Kidney (tissue), 14 donors: Measurements from ENCODE around the gene ELF5. TPM values are rescaled to one million over a fixed set of nuclear protein-coding genes. Genes with fewer than 3 reads are reported as not detected.

Experiments
- DNase-seq, 5 donors: peaks; one replicate each; pipeline ENCODE4 v3.0.0-alpha.2; 2013 to 2020
- FAIRE-seq: peaks from 2 replicates; lab custom pipeline; 2012; peaks lifted over from hg19 to GRCh38; lab: Jason Lieb, UNC
- H3K27ac ChIP-seq, 2 donors: one replicate each; pipeline ENCODE4 v1.7.0; 2013; ENCODE audit warnings: low read depth in 2 of 2, low read length in 2 of 2, inconsistent platforms in 1 of 2
- H3K27me3 ChIP-seq: one replicate; pipeline ENCODE4 v1.7.1; 2013; ENCODE audit warnings: low read length, inconsistent platforms; ENCODE audit not compliant: control insufficient read depth, insufficient read depth
- H3K36me3 ChIP-seq, 3 donors: one replicate each; pipeline versions ENCODE4 v1.7.0 to v1.7.1; 2013; ENCODE audit warnings: low read length in 3 of 3, control low read depth in 1 of 3, inconsistent platforms in 1 of 3; ENCODE audit not compliant: insufficient read depth in 3 of 3, control insufficient read depth in 2 of 3
- H3K4me1 ChIP-seq, 3 donors: one replicate each; pipeline versions ENCODE4 v1.7.0 to v1.7.1; 2013; ENCODE audit warnings: low read length in 3 of 3, inconsistent platforms in 1 of 3, low read depth in 1 of 3; ENCODE audit not compliant: control insufficient read depth in 2 of 3, insufficient read depth in 2 of 3
- H3K4me3 ChIP-seq, 3 donors: one replicate each; pipeline versions ENCODE4 v1.7.0 to v1.8.1; 2013; ENCODE audit warnings: low read length in 3 of 3, control low read depth in 1 of 3, inconsistent platforms in 1 of 3
- H3K9ac ChIP-seq, 3 donors: one replicate each; pipeline versions ENCODE4 v1.7.0 to v1.7.1; 2013; ENCODE audit warnings: low read length in 3 of 3, control low read depth in 1 of 3, inconsistent platforms in 1 of 3
- H3K9me3 ChIP-seq, 3 donors: one replicate each; pipeline versions ENCODE4 v1.7.0 to v1.7.1; 2013; ENCODE audit warnings: low read length in 3 of 3, control low read depth in 1 of 3, inconsistent platforms in 1 of 3; ENCODE audit not compliant: control insufficient read depth in 2 of 3, insufficient read depth in 1 of 3
- intact Hi-C: fragments of 100-400 bp; cut with DNase I; formaldehyde crosslinking; loops from one replicate; pipeline ENCODE4 v1.11.1; 2022
- polyA plus RNA-seq: library from polyadenylated mRNA; stranded (reverse); fragments of 350-450 nt; fragmentation: Illumina TruSeq; extraction: RNeasy Lipid Tissue Mini Kit (QIAGEN cat#74804); gene quantifications from one replicate; pipeline ENCODE4 v1.2.3, GENCODE V29; 2014; ENCODE audit warnings: low read depth, low replicate concordance; ENCODE audit not compliant: insufficient read depth
- total RNA-seq: library from RNA; stranded (reverse); fragmentation: NEBNext Ultra II Directional; extraction: Animal tissue kit (Norgen Biotek cat#: 25700); gene quantifications from one replicate; pipeline ENCODE4 v1.2.1, GENCODE V29; 2021
- TF ChIP-seq, protein P1 (sequence below): IDR thresholded peaks from 3 replicates; pipeline ENCODE4 v1.5.1; 2012; ENCODE audit warnings: mild to moderate bottlenecking, moderate library complexity, borderline replicate concordance; ENCODE audit not compliant: insufficient read depth; ENCODE audit errors: extremely low read depth
- donor health status: control.
- donor health status: control.
- donor health status: control.
- donor health status: control.
- donor health status: control.
- donor health status: DM: yes; HTN: yes; CAD: no.
- donor health status: Normal renal cell carcinoma (clear cell type).

Gene ELF5
- total and polyA plus RNA-seq, 2 donors from 2014 or later = 0.94 to 18.9 TPM

DNA sequence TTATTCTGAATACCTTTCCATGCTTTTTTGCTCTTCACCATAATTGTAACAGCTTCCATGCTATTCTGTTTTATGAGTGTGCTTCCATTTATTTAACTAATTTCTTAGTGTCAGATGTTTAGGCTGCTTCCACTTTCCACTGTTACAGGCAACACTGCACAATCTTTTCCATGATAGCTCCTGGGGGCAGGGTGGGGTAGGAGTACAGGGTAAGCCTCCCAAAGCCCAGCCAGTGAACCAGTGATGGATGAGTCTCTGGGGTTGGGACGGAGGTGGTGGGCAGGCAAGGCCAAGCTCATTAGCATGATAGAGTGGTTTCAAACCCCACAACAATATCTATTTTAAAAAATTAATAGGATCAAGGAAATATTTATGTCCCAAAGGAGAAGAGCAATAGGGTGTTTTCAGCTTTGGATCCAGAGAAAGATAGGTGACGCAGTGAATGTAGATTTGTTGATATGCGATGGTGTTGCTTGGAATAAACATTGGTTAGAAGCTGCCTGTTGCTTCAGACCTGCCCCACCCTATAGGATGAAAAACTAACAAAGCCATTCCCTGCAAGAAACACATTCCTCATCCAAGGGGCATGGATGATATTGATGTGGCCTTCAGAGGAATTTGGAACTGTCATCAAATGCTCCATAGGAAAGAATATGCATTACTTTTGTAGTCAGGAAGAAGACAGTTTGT lies 17.1 kb upstream of the ELF5 start:
- FAIRE-seq (no peak), DNase-seq (no peak)
- Histone ChIP-seq H3K27me3 (no peaks in the 10 kb centered on the region), H3K9ac (no peak overlapping the region), H3K9me3 (no peaks in the 10 kb centered on the region), H3K4me3 (no peak overlapping the region), H3K36me3 (no peaks in the 10 kb centered on the region), H3K4me1 (no peaks in the 10 kb centered on the region), H3K27ac (no peak overlapping the region)
- TF ChIP-seq, protein P1, sequence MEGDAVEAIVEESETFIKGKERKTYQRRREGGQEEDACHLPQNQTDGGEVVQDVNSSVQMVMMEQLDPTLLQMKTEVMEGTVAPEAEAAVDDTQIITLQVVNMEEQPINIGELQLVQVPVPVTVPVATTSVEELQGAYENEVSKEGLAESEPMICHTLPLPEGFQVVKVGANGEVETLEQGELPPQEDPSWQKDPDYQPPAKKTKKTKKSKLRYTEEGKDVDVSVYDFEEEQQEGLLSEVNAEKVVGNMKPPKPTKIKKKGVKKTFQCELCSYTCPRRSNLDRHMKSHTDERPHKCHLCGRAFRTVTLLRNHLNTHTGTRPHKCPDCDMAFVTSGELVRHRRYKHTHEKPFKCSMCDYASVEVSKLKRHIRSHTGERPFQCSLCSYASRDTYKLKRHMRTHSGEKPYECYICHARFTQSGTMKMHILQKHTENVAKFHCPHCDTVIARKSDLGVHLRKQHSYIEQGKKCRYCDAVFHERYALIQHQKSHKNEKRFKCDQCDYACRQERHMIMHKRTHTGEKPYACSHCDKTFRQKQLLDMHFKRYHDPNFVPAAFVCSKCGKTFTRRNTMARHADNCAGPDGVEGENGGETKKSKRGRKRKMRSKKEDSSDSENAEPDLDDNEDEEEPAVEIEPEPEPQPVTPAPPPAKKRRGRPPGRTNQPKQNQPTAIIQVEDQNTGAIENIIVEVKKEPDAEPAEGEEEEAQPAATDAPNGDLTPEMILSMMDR = no peak
- intact Hi-C loops = no loop called here

DNA sequence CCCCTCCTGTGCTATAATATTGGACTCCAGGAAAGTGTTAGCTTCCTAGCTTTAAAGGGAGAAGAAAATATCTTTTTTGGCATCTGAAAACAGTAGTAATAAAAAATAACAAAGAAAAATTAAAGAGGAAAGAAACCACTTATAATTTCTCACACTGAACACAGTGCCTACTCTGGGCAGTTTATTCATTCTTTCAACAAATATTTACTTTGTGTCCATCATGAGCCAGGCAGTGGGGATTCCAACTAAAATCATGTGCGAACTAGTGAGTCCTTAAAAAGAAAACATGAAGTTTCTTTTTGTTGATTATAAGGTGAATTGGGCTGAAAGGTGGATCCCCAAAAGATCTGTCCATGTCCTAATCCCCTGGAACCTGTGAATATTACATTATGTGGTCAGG lies 16.0 kb upstream of the ELF5 start:
- no peak for FAIRE-seq
- intact Hi-C loops = no loop called here
- H3K9me3 ChIP-seq = no peaks in the 10 kb centered on the region
- no peaks in the 10 kb centered on the region for H3K4me1 ChIP-seq
- no peak overlapping the region for H3K4me3 ChIP-seq
- no peak overlapping the region for H3K27ac ChIP-seq
- no peaks in the 10 kb centered on the region for H3K36me3 ChIP-seq
- H3K9ac ChIP-seq = no peak overlapping the region
- DNase-seq = no peak
- no peaks in the 10 kb centered on the region for H3K27me3 ChIP-seq
- TF ChIP-seq, protein P1 = no peak

GRCh38 chr11:34528072-34528471 lies 14.5 kb upstream of the ELF5 start:
- Histone ChIP-seq H3K4me1 (no peaks in the 10 kb centered on the region), H3K36me3 (no peaks in the 10 kb centered on the region), H3K9me3 (no peaks in the 10 kb centered on the region), H3K4me3 (no peak overlapping the region), H3K9ac (no peak overlapping the region), H3K27ac (no peak overlapping the region), H3K27me3 (no peaks in the 10 kb centered on the region)
- TF ChIP-seq, protein P1 = no peak
- FAIRE-seq (no peak), DNase-seq (no peak)
- intact Hi-C loops = no loop called here
